Stimulated activated CD8-positive, alpha-beta memory T cell treated with anti-CD3 and anti-CD28 coated beads, Interleukin-7, amount 100 ng/mL, for 48 hours (primary cell): ENCODE results near the gene MED25.

ENCODE experiments used
- DNase-seq, 2 donors: peaks; one replicate each; pipeline ENCODE4 v3.0.0-alpha.2; 2020; ENCODE audit warnings: low read depth in 1 of 2; ENCODE audit errors: extremely low read depth in 1 of 2

MED25 gene

GRCh38 chr19:49870309-49870901, 52.3 kb downstream of the MED25 start:
- no peak for DNase-seq

- no peak for DNase-seq
Measured at GRCh38 chr19:49871349-49871985, 53.4 kb downstream of the MED25 start.

- no peak for DNase-seq
Measured at GRCh38 chr19:49872245-49873128, 54.4 kb downstream of the MED25 start.

- no peak for DNase-seq
Measured at GRCh38 chr19:49873129-49873521, 55.0 kb downstream of the MED25 start.

GRCh38 chr19:49873834-49874233, 55.7 kb downstream of the MED25 start:
- no peak for DNase-seq

GRCh38 chr19:49874503-49875157, 56.5 kb downstream of the MED25 start:
- DNase-seq, result no peak

GRCh38 chr19:49875177-49875576, 57.1 kb downstream of the MED25 start:
- no peak for DNase-seq

- DNase-seq, result no peak
Measured at GRCh38 chr19:49875857-49876421, 57.9 kb downstream of the MED25 start.

- DNase-seq, result peak; percentile 95 to 96
Measured at GRCh38 chr19:49876422-49877019, 58.4 kb downstream of the MED25 start.

- peak; percentile 94 to 97 for DNase-seq
Measured at GRCh38 chr19:49877020-49877878, 59.2 kb downstream of the MED25 start, which contains the start of the genes AKT1S1 and TBC1D17. TSS of gene AKT1S1 (minus strand) at chr19:49877355. CDS start at chr19:49873295, 4,060 bp downstream. TSS of gene TBC1D17 (plus strand) at chr19:49877702. CDS start at chr19:49877724, 22 bp downstream.

- peak; percentile 98 to 99 for DNase-seq
Measured at GRCh38 chr19:49877879-49878743, 60.0 kb downstream of the MED25 start.

GRCh38 chr19:49878744-49879070, 60.6 kb downstream of the MED25 start:
- no peak for DNase-seq

GRCh38 chr19:49879243-49879963, 61.3 kb downstream of the MED25 start:
- no peak for DNase-seq

GRCh38 chr19:49880162-49880869, 62.2 kb downstream of the MED25 start:
- no peak for DNase-seq

- DNase-seq, result no peak
Measured at GRCh38 chr19:49881186-49881585, 63.1 kb downstream of the MED25 start.

GRCh38 chr19:49881672-49882394, 63.7 kb downstream of the MED25 start:
- no peak for DNase-seq

GRCh38 chr19:49882643-49883042, 64.6 kb downstream of the MED25 start:
- no peak for DNase-seq
